ENCODE data around the gene SPIN2A. TPM values are rescaled to one million over a fixed set of nuclear protein-coding genes. Genes with fewer than 3 reads are reported as not detected.
"Not testable (repeated sequence)": the region's sequence is repeated elsewhere in the genome, so short reads cannot be mapped to it uniquely, and the experiment has no call there.

Gene SPIN2A
- total RNA-seq (2013) = 0.25 TPM
- polyA plus RNA-seq (under 1 TPM in 1 of 3 donors, not detected in 2; 0.71 TPM), polyA minus RNA-seq (0.16 TPM in 1 of 2 replicates, not detected in the other), total RNA-seq (0 to 0.46 (median 0) reads per million in 11 experiments)

- H3K4me1 ChIP-seq (ENCODE audit: control insufficient read depth in 1 of 2, insufficient read depth in 2 of 2, low read length in 2 of 2); H3K79me2 ChIP-seq (ENCODE audit: insufficient read depth, low read length); H3K27me3 ChIP-seq (ENCODE audit: control insufficient read depth in 2 of 2, insufficient read depth in 2 of 2, low read length in 2 of 2); H3K36me3 Mint-ChIP-seq; H3K36me3 ChIP-seq (replicated peaks in 1 of 2; ENCODE audit: control insufficient read depth in 1 of 2, insufficient read depth in 2 of 2, low read length in 2 of 2); H3K4me2 ChIP-seq (replicated peaks; ENCODE audit: extremely low read depth, low read length, poor library complexity, severe bottlenecking); H3K4me3 ChIP-seq (replicated peaks in 1 of 3; ENCODE audit: low read depth in 2 of 3, low read length in 3 of 3); H3K27me3 Mint-ChIP-seq (ENCODE audit: low read depth in 3 of 3); H3K9ac ChIP-seq (ENCODE audit: insufficient read depth, low read length, poor library complexity, severe bottlenecking); H3K9me3 Mint-ChIP-seq; H2AFZ ChIP-seq (ENCODE audit: insufficient read depth, low read depth, low read length, poor library complexity, severe bottlenecking); H3K9me3 ChIP-seq (replicated peaks in 1 of 2; ENCODE audit: control insufficient read depth in 1 of 2, insufficient read depth in 1 of 2, low read length in 2 of 2); H4K20me1 ChIP-seq (ENCODE audit: insufficient read depth, low read length); intact Hi-C loops (cut with micrococcal nuclease); H3K4me1 Mint-ChIP-seq; H3K27ac ChIP-seq (ENCODE audit: low read depth in 1 of 2, low read length in 2 of 2); DNase-seq: not testable (repeated sequence)
- Mint-ChIP-seq H3K4me3 (peak within 1 kb of the TSS; percentile 37 to 76), H3K27ac (peak within 1 kb of the TSS in 1 of 7 donors; percentile 61)
- 83% methylated on average over 6 of the region's 27 CpGs for WGBS (ENCODE audit: insufficient coverage)
Measured at GRCh38 chrX:57137073-57137472, at the start of gene SPIN2A. SPIN2A (minus strand) TSS chrX:57137397; CDS start chrX:57136597, 800 bp downstream.

GRCh38 chrX:57178605-57179004 is 41.4 kb upstream of the SPIN2A start:
- Histone ChIP-seq H2AFZ (ENCODE audit: insufficient read depth, low read depth, low read length, poor library complexity, severe bottlenecking) (no peak overlapping the region), H3K9me3 (replicated peaks in 1 of 2; ENCODE audit: control insufficient read depth in 1 of 2, insufficient read depth in 1 of 2, low read length in 2 of 2) (peaks cover 5 to 7% of the 10 kb centered on the region in 2 donors), H3K36me3 (replicated peaks in 1 of 2; ENCODE audit: control insufficient read depth in 1 of 2, insufficient read depth in 2 of 2, low read length in 2 of 2) (no peaks in the 10 kb centered on the region), H3K27me3 (ENCODE audit: control insufficient read depth in 2 of 2, insufficient read depth in 2 of 2, low read length in 2 of 2) (no peaks in the 10 kb centered on the region), H3K27ac (ENCODE audit: low read depth in 1 of 2, low read length in 2 of 2) (no peak overlapping the region), H3K79me2 (ENCODE audit: insufficient read depth, low read length) (no peaks in the 10 kb centered on the region), H3K4me1 (ENCODE audit: control insufficient read depth in 1 of 2, insufficient read depth in 2 of 2, low read length in 2 of 2) (no peaks in the 10 kb centered on the region), H4K20me1 (ENCODE audit: insufficient read depth, low read length) (no peaks in the 10 kb centered on the region), H3K4me2 (replicated peaks; ENCODE audit: extremely low read depth, low read length, poor library complexity, severe bottlenecking) (no peak overlapping the region), H3K4me3 (replicated peaks in 1 of 3; ENCODE audit: low read depth in 2 of 3, low read length in 3 of 3) (no peak overlapping the region), H3K9ac (ENCODE audit: insufficient read depth, low read length, poor library complexity, severe bottlenecking) (no peak overlapping the region)
- intact Hi-C loops (cut with micrococcal nuclease) = no loop called here
- Mint-ChIP-seq H3K27me3 (ENCODE audit: low read depth in 3 of 3) (no peaks in the 10 kb centered on the region), H3K36me3 (no peaks in the 10 kb centered on the region), H3K27ac (no peak overlapping the region), H3K4me1 (no peaks in the 10 kb centered on the region), H3K9me3 (peaks cover 7 to 18% (median 10%) of the 10 kb centered on the region in 7 donors), H3K4me3 (no peak overlapping the region)
- TF ChIP-seq CTCF (IDR thresholded peaks at IDR 0.05) = no peak
- no peak for DNase-seq

Measured in CD14-positive monocyte (primary cell).